Stomach smooth muscle (tissue), 2 donors: ENCODE measurements around the gene MMRN1.

ENCODE experiments used
- H3K27ac ChIP-seq: one replicate; pipeline ENCODE4 v1.7.0; 2013; ENCODE audit warnings: mild to moderate bottlenecking, low read length, inconsistent platforms
- H3K27me3 ChIP-seq, 2 donors: one replicate each; pipeline ENCODE4 v1.7.0; 2013; ENCODE audit warnings: low read length in 2 of 2; ENCODE audit not compliant: insufficient read depth in 2 of 2, control insufficient read depth in 1 of 2
- H3K36me3 ChIP-seq, 2 donors: one replicate each; pipeline ENCODE4 v1.7.0; 2013; ENCODE audit warnings: low read length in 2 of 2; ENCODE audit not compliant: control insufficient read depth in 2 of 2, insufficient read depth in 2 of 2
- H3K4me1 ChIP-seq: one replicate; pipeline ENCODE4 v1.7.0; 2013; ENCODE audit warnings: low read length; ENCODE audit not compliant: control insufficient read depth, insufficient read depth
- H3K4me3 ChIP-seq, 2 donors: one replicate each; pipeline ENCODE4 v1.7.0; 2013; ENCODE audit warnings: low read length in 2 of 2
- H3K9ac ChIP-seq, 2 donors: one replicate each; pipeline ENCODE4 v1.7.0; 2013; ENCODE audit warnings: low read length in 2 of 2, mild to moderate bottlenecking in 1 of 2
- H3K9me3 ChIP-seq, 2 donors: one replicate each; pipeline ENCODE4 v1.7.0; 2013; ENCODE audit warnings: low read length in 2 of 2; ENCODE audit not compliant: control insufficient read depth in 2 of 2
- donor health status: healthy.
- donor health status: Pancreatic carcinoma.

Gene MMRN1

DNA sequence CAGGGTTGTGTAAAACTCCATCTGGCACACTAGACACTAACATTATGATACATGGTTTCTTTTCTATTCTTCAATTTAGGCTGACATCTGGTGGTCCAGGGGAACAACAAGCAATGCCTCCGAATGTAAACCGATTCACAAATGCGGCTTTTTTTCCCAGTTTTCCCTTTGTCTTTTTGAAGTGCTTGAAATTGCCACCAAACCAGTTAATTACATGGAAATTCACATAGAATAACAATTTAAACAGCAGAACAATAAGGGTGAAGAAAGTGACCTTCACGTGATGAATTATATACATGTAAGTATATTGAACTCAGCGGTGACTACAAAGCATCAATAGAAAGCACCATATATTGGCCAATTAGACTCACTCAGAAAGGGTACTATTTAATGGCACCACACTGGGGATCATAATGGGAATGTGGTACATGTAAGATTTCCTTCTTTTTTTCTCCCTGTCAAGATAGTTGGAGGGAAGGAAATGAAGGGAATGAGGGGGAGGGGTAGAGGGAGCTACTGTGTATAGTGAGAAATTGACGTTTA, 103.9 kb downstream of the MMRN1 start:
- no peak overlapping the region for H3K27ac ChIP-seq
- no peaks in the 10 kb centered on the region for H3K9me3 ChIP-seq
- H3K36me3 ChIP-seq = no peaks in the 10 kb centered on the region
- H3K4me3 ChIP-seq = no peak overlapping the region
- no peaks in the 10 kb centered on the region for H3K4me1 ChIP-seq
- no peaks in the 10 kb centered on the region for H3K27me3 ChIP-seq
- H3K9ac ChIP-seq = no peak overlapping the region

DNA sequence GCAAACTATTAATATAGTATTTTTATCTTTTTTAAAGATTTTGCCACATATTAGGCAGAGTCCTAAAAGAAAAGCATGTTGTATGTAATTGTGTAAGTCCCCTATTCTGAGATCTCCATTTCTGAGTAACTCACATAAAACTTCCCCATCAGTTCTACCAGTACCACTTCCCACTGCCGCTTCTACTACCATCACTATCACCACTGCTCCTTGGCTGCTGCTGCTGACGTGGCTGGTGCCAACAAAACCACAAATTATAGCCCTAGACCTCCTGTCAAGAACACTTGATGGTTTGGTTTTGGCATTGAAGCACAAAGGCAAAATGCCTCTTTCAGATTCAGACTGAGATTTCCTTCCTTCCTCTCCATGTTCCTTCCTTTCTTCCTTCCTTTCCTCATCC, 106.4 kb downstream of the MMRN1 start:
- Histone ChIP-seq H3K9me3 (no peaks in the 10 kb centered on the region), H3K27ac (no peak overlapping the region)

GRCh38 chr4:90002441-90003062, 107.9 kb downstream of the MMRN1 start:
- H3K9me3 ChIP-seq = no peaks in the 10 kb centered on the region
- H3K4me1 ChIP-seq = no peaks in the 10 kb centered on the region
- no peak overlapping the region for H3K4me3 ChIP-seq
- no peak overlapping the region for H3K9ac ChIP-seq
- H3K36me3 ChIP-seq = no peaks in the 10 kb centered on the region
- H3K27me3 ChIP-seq = no peaks in the 10 kb centered on the region
- H3K27ac ChIP-seq = no peak overlapping the region

More for the DNA sequence above, 106.4 kb downstream of the MMRN1 start:
- no peaks in the 10 kb centered on the region for H3K27me3 ChIP-seq
- H3K36me3 ChIP-seq = no peaks in the 10 kb centered on the region
- H3K9ac ChIP-seq = no peak overlapping the region
- H3K4me1 ChIP-seq = no peaks in the 10 kb centered on the region
- H3K4me3 ChIP-seq = no peak overlapping the region
